Activated B cell treated with CpG ODN at 0.5 μM for 24 hours (primary cell): Measurements from ENCODE around the gene ARHGAP30. TPM values are rescaled to one million over a fixed set of nuclear protein-coding genes. Genes with fewer than 3 reads are reported as not detected.

Source experiments
- ATAC-seq: fragments of 200-7000 bp; cut with Tn5 transposase; one replicate; pipeline ENCODE4 v1.10.0; 2021; ENCODE audit warnings: low read depth, mild to moderate bottlenecking, moderate library complexity
- CTCF ChIA-PET: fragments of 350-600 bp; sonication (Branson Sonifier 250); formaldehyde crosslinking; loops from one replicate; lab custom pipeline; 2021; ENCODE audit warnings: antibody characterized with exemption; lab: Charles Lee
- POLR2A ChIA-PET: fragments of 350-600 bp; sonication (Branson Sonifier 250); formaldehyde crosslinking; loops from one replicate; lab custom pipeline; 2021; ENCODE audit warnings: antibody characterized with exemption; lab: Charles Lee
- DNase-seq: peaks from one replicate; pipeline ENCODE4 v3.0.0; 2022
- H3K27ac Mint-ChIP-seq: one replicate; pipeline ENCODE4 v1.8.0; 2020; ENCODE audit warnings: mixed read lengths
- H3K27me3 Mint-ChIP-seq: one replicate; pipeline ENCODE4 v1.8.0; 2021; ENCODE audit warnings: mixed read lengths
- H3K36me3 Mint-ChIP-seq: one replicate; pipeline ENCODE4 v1.8.0; 2021; ENCODE audit warnings: low read depth, mixed read lengths
- H3K4me1 Mint-ChIP-seq: one replicate; pipeline ENCODE4 v1.8.0; 2021; ENCODE audit warnings: mixed read lengths
- H3K4me3 Mint-ChIP-seq: one replicate; pipeline ENCODE4 v1.8.0; 2020; ENCODE audit warnings: mild to moderate bottlenecking, mixed read lengths
- H3K9me3 Mint-ChIP-seq: one replicate; pipeline ENCODE4 v1.8.0; 2020; ENCODE audit warnings: mixed read lengths
- intact Hi-C: fragments of 100-400 bp; cut with micrococcal nuclease; formaldehyde crosslinking; loops from one replicate; pipeline ENCODE4 v1.15.1; 2024
- total RNA-seq: library from RNA; stranded (reverse); gene quantifications from 2 replicates; pipeline ENCODE4 v1.2.3, GENCODE V29; 2022
- TF ChIP-seq, protein P1 (sequence below): fragments of 200-600 bp; IDR thresholded peaks from one replicate; pipeline ENCODE4 v1.8.0; 2022; ENCODE audit warnings: antibody characterized with exemption, mild to moderate bottlenecking

Gene ARHGAP30
- total RNA-seq, 1 donor from 2014 or later: 158 TPM

DNA sequence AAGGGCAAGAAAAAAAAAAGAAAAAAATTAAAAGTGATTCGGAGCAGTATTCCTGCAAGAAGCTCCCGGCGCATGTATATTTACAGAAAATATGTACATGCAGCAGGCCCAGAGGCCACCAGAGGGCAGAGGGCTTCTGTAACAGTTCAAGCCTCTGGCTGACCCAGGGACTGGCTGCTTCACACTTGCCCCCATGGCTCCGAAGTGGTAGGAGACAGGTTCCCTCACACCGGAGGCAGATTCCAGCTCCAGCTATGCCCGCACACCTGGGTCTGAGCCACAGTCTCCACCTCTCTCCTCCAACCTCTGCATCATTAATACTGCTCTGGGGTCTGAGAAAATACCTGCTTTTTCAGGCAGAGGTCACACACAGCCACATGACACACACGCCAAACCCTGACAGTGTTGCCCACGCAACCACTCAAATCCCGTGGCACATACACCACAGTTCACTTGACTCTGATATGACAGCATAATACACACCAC, 2.2 kb upstream of the ARHGAP30 start:
- ChIA-PET POLR2A (interaction anchor here (0.5 to 9.8 kb wide), 8 partner anchors 25 to 110 kb away, joined by 3 to 285 read pairs (median 4); partner anchors contain the start of genes DEDD, KLHDC9, NIT1 and PFDN2), CTCF (interaction anchor here (0.5 to 6.2 kb wide), 13 partner anchors 19 to 78 kb away, joined by 3 to 95 read pairs (median 5); partner anchors contain the start of genes DEDD, KLHDC9, NIT1 and PFDN2)
- DNase-seq (no peak), ATAC-seq (peak; percentile 16)
- peaks cover 23% of the 10 kb centered on the region for H3K36me3 Mint-ChIP-seq
- intact Hi-C loops: loop anchor here (1.0 kb wide), 1 partner anchor 310 kb away; no protein-coding TSS in a partner anchor
- no peaks in the 10 kb centered on the region for H3K9me3 Mint-ChIP-seq
- H3K27me3 Mint-ChIP-seq: no peaks in the 10 kb centered on the region
- peak overlapping the region; percentile 62 for H3K27ac Mint-ChIP-seq
- TF ChIP-seq, protein P1, sequence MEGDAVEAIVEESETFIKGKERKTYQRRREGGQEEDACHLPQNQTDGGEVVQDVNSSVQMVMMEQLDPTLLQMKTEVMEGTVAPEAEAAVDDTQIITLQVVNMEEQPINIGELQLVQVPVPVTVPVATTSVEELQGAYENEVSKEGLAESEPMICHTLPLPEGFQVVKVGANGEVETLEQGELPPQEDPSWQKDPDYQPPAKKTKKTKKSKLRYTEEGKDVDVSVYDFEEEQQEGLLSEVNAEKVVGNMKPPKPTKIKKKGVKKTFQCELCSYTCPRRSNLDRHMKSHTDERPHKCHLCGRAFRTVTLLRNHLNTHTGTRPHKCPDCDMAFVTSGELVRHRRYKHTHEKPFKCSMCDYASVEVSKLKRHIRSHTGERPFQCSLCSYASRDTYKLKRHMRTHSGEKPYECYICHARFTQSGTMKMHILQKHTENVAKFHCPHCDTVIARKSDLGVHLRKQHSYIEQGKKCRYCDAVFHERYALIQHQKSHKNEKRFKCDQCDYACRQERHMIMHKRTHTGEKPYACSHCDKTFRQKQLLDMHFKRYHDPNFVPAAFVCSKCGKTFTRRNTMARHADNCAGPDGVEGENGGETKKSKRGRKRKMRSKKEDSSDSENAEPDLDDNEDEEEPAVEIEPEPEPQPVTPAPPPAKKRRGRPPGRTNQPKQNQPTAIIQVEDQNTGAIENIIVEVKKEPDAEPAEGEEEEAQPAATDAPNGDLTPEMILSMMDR: peak; percentile 46
- H3K4me3 Mint-ChIP-seq: no peak overlapping the region
- peaks cover 39% of the 10 kb centered on the region for H3K4me1 Mint-ChIP-seq

DNA sequence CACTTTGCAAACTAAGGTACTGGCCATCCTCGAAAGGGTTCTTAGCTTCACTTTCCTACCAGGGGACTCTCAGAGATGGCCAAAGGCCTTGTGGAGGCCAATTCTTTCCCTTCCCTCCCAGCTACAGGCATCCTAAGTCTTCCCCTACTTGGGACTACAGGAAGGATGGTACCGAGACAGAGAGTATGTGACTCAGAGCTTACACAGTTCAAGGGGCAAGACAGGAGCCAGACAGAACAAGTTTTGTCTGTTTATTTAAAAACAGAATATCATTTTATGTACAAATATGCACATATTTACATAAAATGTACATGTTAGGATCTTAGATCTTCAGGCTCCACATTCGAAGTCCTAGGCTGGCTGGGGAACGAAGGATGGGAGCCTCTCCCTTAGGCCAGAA, 1.1 kb upstream of the ARHGAP30 start:
- Mint-ChIP-seq H3K27me3 (no peaks in the 10 kb centered on the region), H3K4me3 (no peak overlapping the region), H3K4me1 (peaks cover 49% of the 10 kb centered on the region), H3K9me3 (no peaks in the 10 kb centered on the region), H3K27ac (peak overlapping the region; percentile 95), H3K36me3 (peaks cover 32% of the 10 kb centered on the region)
- TF ChIP-seq, protein P1: no peak
- POLR2A ChIA-PET: interaction anchor here (0.6 to 9.8 kb wide), 13 partner anchors 21 to 367 kb away, joined by 3 to 285 read pairs (median 10); partner anchors contain the start of genes DEDD, KLHDC9, NDUFS2 and NIT1
- DNase-seq: no peak
- CTCF ChIA-PET: interaction anchor here (0.6 to 6.2 kb wide), 18 partner anchors 22 to 311 kb away, joined by 3 to 95 read pairs (median 4); partner anchors contain the start of genes DEDD, KLHDC9, NIT1 and PFDN2
- intact Hi-C loops: loop anchor here (1.0 kb wide), 2 partner anchors 28 to 69 kb away; partner anchors contain the start of gene KLHDC9
- no peak for ATAC-seq

DNA sequence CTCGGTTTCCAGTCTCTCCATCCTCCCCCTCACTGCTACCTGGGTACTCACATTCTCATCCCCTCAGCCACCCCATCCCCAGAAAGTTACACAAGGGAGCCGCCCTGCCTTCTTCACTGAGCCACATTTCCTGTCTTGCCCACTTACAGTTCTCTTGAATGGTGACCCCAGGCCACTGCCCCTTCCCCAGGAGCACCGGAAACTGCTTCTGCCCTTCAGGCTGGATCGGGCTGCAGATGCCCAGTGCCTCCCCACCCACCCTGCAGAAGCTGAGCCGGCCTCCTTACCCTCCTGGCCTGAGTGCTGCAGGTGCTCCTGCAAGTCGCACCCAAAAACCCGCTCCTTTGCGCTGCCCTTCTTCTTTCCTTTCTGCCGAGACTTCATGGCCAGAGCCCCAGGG, 450 bp downstream of the ARHGAP30 start:
- ATAC-seq: no peak
- no peaks in the 10 kb centered on the region for H3K9me3 Mint-ChIP-seq
- H3K27ac Mint-ChIP-seq: peak overlapping the region; percentile 95
- peaks cover 62% of the 10 kb centered on the region for H3K4me1 Mint-ChIP-seq
- intact Hi-C loops: loop anchor here (1.0 to 5.0 kb wide), 6 partner anchors 28 to 298 kb away; partner anchors contain the start of genes CFAP126, DEDD, F11R and UFC1
- ChIA-PET CTCF (interaction anchor here (1.0 to 6.2 kb wide), 9 partner anchors 24 to 97 kb away, joined by 3 to 95 read pairs (median 8); partner anchors contain the start of genes KLHDC9, PPOX, TSTD1 and USF1), POLR2A (interaction anchor here (0.7 to 9.8 kb wide), 28 partner anchors 9 to 365 kb away, joined by 3 to 285 read pairs (median 6); partner anchors contain the start of genes B4GALT3, DEDD, F11R and KLHDC9)
- TF ChIP-seq, protein P1: no peak
- H3K36me3 Mint-ChIP-seq: peaks cover 40% of the 10 kb centered on the region
- H3K4me3 Mint-ChIP-seq: peak overlapping the region; percentile 96
- DNase-seq: no peak
- H3K27me3 Mint-ChIP-seq: no peaks in the 10 kb centered on the region

DNA sequence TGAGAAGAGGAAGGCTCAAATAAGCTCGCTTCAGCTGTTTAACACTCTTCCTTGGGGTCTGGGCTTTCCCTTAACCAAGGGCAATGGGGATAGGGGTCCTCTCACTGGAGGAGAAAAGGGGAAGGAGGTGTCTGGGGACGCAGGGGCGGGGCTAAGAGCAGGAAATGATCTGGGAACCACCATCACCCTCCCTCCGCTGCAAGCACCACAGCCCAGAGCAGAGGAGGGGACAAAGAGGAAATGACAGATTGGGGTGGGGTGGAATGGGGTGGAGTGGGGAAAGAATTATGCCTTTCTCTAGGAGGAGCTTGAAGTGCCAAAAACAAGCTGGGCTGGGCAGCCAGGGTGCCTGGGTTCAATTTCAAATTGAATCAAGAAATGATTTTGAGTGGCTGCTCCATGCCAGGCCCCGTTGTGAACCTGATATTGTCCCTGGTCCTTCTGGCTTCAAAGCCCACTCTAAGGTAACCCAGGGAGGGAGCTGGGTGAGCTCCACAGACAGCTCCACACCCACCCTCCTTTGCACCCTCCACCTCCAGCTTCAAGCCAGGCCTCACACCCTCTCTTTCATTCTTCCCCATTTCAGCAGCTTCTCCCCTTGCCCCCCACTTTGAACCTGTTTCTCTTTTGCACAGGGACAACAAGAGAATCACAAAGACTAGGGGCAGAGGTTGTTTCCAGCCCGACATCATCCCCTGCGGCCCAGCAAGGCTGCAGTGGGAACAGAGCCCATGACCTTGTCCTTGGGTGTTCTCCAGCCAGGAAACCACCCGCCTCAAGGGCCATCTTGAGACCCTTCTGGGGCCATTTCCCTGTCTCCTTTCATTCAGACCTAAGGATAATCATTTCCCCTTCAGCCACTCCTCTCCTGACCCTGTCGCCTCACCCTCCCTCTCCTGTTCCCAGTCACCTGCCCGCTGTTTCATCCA, 1.1 kb downstream of the ARHGAP30 start:
- intact Hi-C loops: loop anchor here (1.0 to 5.0 kb wide), 8 partner anchors 8 to 299 kb away; partner anchors contain the start of genes CFAP126, DEDD, F11R and UFC1
- Mint-ChIP-seq H3K27ac (peak overlapping the region; percentile 95), H3K27me3 (no peaks in the 10 kb centered on the region), H3K36me3 (peaks cover 46% of the 10 kb centered on the region), H3K4me1 (peaks cover 69% of the 10 kb centered on the region), H3K9me3 (no peaks in the 10 kb centered on the region), H3K4me3 (peak overlapping the region; percentile 96)
- DNase-seq (peak; percentile 72), ATAC-seq (peak; percentile 68)
- TF ChIP-seq, protein P1: no peak
- POLR2A ChIA-PET: interaction anchor here (0.6 to 9.8 kb wide), 22 partner anchors 9 to 722 kb away, joined by 3 to 285 read pairs (median 6); partner anchors contain the start of genes B4GALT3, F11R, KLHDC9 and NDUFS2
- CTCF ChIA-PET: interaction anchor here (0.9 to 6.2 kb wide), 3 partner anchors 23 to 71 kb away, joined by 6 to 95 read pairs (median 37); partner anchors contain the start of genes KLHDC9 and USF1
